GM18951 (cell line): ENCODE data around the gene EIF4G3.
"Not testable (repeated sequence)": the region's sequence is repeated elsewhere in the genome, so short reads cannot be mapped to it uniquely, and the experiment has no call there.

Experiments used
- POLR2A ChIP-seq: IDR thresholded peaks from 4 replicates; pipeline ENCODE4 v1.6.1; 2011; ENCODE audit warnings: mild to moderate bottlenecking; ENCODE audit not compliant: insufficient read length, insufficient read depth; ENCODE audit errors: extremely low read depth
- in situ Hi-C: fragments of 300-500 bp; cut with MboI; formaldehyde crosslinking; loops from one replicate; pipeline ENCODE4 v1.12.0; 2022; ENCODE audit warnings: low sequenced_read_pairs, mixed read lengths, inconsistent platforms; ENCODE audit not compliant: unreplicated experiment

The EIF4G3 gene

GRCh38 chr1:21176586-21177555 is at the start of gene EIF4G3:
TSS of gene EIF4G3 (minus strand) at chr1:21176897. CDS start at chr1:21002742, 174,155 bp downstream.
- in situ Hi-C loops, result no loop called here
- TF ChIP-seq POLR2A, result peak; percentile 86

- TF ChIP-seq POLR2A, result no peak
- in situ Hi-C loops, result no loop called here
Observed at GRCh38 chr1:21225065-21225464, 48.4 kb upstream of the EIF4G3 start.

DNA sequence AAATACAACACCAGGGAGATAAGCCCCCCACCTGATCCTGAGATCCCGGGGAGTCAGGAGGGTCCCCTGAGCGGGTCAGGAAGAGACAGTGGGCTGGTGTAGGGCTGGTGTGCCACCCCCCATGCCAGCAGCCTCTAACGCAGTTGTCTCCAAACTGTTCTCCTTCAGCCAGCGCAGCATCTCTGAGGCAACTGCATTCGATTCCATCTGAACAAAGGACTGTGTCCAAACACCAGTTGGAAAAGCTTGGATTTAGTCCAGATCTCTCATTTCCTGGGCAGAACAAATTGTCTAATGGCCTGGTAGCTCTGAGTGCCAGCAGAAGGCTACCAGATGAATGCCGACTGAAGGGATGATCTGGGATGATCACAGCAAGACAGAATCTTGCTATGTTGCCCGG is 44.1 kb upstream of the EIF4G3 start:
- in situ Hi-C loops, result no loop called here
- no peak for TF ChIP-seq POLR2A

DNA sequence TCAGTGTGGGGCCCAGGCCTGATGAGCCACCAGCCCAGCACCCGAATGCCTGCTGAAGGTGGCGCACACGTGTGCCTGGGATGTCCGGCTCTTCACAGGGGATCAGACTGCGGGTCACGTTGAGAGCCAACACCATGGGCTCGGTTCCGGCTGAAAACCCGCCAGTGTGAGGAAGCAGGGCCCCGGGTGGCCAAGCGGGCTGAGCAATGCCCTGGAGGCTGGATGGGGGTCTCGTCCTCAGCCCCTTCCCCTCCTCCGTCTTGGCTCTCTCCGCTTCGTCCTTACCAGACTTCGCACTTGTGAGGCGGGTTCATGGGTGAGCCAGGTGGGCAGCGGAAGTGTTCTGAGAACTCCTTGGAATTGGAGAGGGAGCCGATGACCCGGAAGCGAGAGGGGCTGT is 43.0 kb upstream of the EIF4G3 start:
- in situ Hi-C loops, result no loop called here
- no peak for TF ChIP-seq POLR2A

- TF ChIP-seq POLR2A, result no peak
- in situ Hi-C loops, result no loop called here
Observed at GRCh38 chr1:21217812-21218596, 41.3 kb upstream of the EIF4G3 start.

GRCh38 chr1:21216835-21217811 is 40.4 kb upstream of the EIF4G3 start:
- in situ Hi-C loops, result no loop called here
- TF ChIP-seq POLR2A, result no peak

GRCh38 chr1:21212126-21212525 is 35.4 kb upstream of the EIF4G3 start:
- in situ Hi-C loops, result no loop called here

GRCh38 chr1:21208137-21208700 is 31.5 kb upstream of the EIF4G3 start:
- in situ Hi-C loops, result not testable (repeated sequence)

More at GRCh38 chr1:21212126-21212525, 35.4 kb upstream of the EIF4G3 start:
- TF ChIP-seq POLR2A, result no peak

DNA sequence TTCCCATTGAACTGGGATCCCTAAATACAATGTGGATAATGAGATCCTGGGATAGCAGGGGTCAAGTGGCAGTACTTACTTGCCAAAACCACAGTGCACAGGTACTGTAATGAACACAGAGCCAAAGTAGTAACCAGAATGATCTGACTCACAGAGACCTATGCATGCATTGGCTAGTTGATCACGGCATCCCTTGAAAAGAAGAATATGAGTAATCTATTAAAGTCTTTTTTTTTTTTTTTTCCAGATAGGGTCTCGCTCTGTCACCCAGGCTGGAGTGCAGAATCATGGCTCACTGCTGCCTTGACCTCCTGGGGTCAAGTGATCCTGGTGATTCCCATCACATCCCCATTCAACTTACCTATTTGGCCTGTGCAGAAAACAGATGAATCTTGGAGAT is 29.4 kb upstream of the EIF4G3 start:
- in situ Hi-C loops, result no loop called here
- no peak for TF ChIP-seq POLR2A

- in situ Hi-C loops, result no loop called here
- no peak for TF ChIP-seq POLR2A
Observed at GRCh38 chr1:21205416-21205815, 28.7 kb upstream of the EIF4G3 start.

- in situ Hi-C loops, result no loop called here
- TF ChIP-seq POLR2A, result no peak
Observed at GRCh38 chr1:21201650-21202049, 25.0 kb upstream of the EIF4G3 start.

GRCh38 chr1:21201238-21201637 is 24.5 kb upstream of the EIF4G3 start:
- in situ Hi-C loops, result not testable (repeated sequence)

- TF ChIP-seq POLR2A, result no peak
- in situ Hi-C loops, result no loop called here
Observed at GRCh38 chr1:21200767-21201166, 24.1 kb upstream of the EIF4G3 start.

- in situ Hi-C loops, result loop anchor here (10.0 kb wide), 1 partner anchor 214 kb away; no protein-coding TSS in a partner anchor
- TF ChIP-seq POLR2A, result no peak
Observed at GRCh38 chr1:21198929-21199328, 22.2 kb upstream of the EIF4G3 start.
